ENCODE data around the gene STX1A.

- TF ChIP-seq ESRRA (CRISPR knock-in tag; IDR thresholded peaks at IDR 0.05; ENCODE audit: borderline replicate concordance) = no peak
- TF ChIP-seq ZNF425 (CRISPR knock-in tag; conservative IDR thresholded peaks at IDR 0.05) = no peak
- no peak for TF ChIP-seq CREM (CRISPR knock-in tag; IDR thresholded peaks at IDR 0.05)
- no peak for TF ChIP-seq USF2 (CRISPR knock-in tag; IDR thresholded peaks at IDR 0.05)
- TF ChIP-seq IRF2 (CRISPR knock-in tag; IDR thresholded peaks at IDR 0.05; ENCODE audit: borderline replicate concordance, low read depth) = no peak
- TF ChIP-seq, protein P1, sequence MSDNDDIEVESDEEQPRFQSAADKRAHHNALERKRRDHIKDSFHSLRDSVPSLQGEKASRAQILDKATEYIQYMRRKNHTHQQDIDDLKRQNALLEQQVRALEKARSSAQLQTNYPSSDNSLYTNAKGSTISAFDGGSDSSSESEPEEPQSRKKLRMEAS (CRISPR knock-in tag; IDR thresholded peaks at IDR 0.05) = no peak
- TF ChIP-seq, protein P2, sequence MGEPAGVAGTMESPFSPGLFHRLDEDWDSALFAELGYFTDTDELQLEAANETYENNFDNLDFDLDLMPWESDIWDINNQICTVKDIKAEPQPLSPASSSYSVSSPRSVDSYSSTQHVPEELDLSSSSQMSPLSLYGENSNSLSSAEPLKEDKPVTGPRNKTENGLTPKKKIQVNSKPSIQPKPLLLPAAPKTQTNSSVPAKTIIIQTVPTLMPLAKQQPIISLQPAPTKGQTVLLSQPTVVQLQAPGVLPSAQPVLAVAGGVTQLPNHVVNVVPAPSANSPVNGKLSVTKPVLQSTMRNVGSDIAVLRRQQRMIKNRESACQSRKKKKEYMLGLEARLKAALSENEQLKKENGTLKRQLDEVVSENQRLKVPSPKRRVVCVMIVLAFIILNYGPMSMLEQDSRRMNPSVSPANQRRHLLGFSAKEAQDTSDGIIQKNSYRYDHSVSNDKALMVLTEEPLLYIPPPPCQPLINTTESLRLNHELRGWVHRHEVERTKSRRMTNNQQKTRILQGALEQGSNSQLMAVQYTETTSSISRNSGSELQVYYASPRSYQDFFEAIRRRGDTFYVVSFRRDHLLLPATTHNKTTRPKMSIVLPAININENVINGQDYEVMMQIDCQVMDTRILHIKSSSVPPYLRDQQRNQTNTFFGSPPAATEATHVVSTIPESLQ (CRISPR knock-in tag; IDR thresholded peaks at IDR 0.05) = no peak
- TF ChIP-seq CTCF (IDR thresholded peaks at IDR 0.05) = no peak
- TF ChIP-seq ZBTB21 (CRISPR knock-in tag; IDR thresholded peaks at IDR 0.05; ENCODE audit: borderline replicate concordance) = no peak
- no peak for TF ChIP-seq HMGA2 (CRISPR knock-in tag; IDR thresholded peaks at IDR 0.05)
- no peak for TF ChIP-seq USF1 (CRISPR knock-in tag; IDR thresholded peaks at IDR 0.05)
- TF ChIP-seq ZNF138 (CRISPR knock-in tag; conservative IDR thresholded peaks at IDR 0.05) = no peak
- no peak for TF ChIP-seq HMGXB4 (CRISPR knock-in tag; IDR thresholded peaks at IDR 0.05)
- TF ChIP-seq, protein P3, sequence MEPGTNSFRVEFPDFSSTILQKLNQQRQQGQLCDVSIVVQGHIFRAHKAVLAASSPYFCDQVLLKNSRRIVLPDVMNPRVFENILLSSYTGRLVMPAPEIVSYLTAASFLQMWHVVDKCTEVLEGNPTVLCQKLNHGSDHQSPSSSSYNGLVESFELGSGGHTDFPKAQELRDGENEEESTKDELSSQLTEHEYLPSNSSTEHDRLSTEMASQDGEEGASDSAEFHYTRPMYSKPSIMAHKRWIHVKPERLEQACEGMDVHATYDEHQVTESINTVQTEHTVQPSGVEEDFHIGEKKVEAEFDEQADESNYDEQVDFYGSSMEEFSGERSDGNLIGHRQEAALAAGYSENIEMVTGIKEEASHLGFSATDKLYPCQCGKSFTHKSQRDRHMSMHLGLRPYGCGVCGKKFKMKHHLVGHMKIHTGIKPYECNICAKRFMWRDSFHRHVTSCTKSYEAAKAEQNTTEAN (CRISPR knock-in tag; IDR thresholded peaks at IDR 0.05) = no peak
Observed at GRCh38 chr7:73671857-73672445, 47.5 kb downstream of the STX1A start.
